ENCODE data around the gene DAP3. TPM values are rescaled to one million over a fixed set of nuclear protein-coding genes. Genes with fewer than 3 reads are reported as not detected.
A peak's percentile ranks its signal among the peaks of the same experiment; 100 is the strongest.

Gene DAP3
- total and polyA plus RNA-seq, 9 of the 15 experiments (the other 6 are each of a cell fraction or from before 2014, with no cell fraction given) = 155 to 484 (median 298) TPM

GRCh38 chr1:155745284-155746228, 56.7 kb downstream of the DAP3 start (continued):
- TF ChIP-seq ARID4B (CRISPR knock-in tag; IDR thresholded peaks at IDR 0.05) = peak; percentile 68; the same call in 1 of the 2 replicates
- TF ChIP-seq FOXK2 (conservative IDR thresholded peaks at IDR 0.05 in 1 of 2, IDR thresholded peaks at IDR 0.05 in 1 of 2; ENCODE audit: low read depth in 2 of 2) = 0 out of 4 replicates have a peak, but pooled peaks have one; percentile 14 to 48
- TF ChIP-seq SMAD4 (CRISPR knock-in tag; conservative IDR thresholded peaks at IDR 0.05) = peak; percentile 65
- peak; percentile 70 for TF ChIP-seq CREM (IDR thresholded peaks at IDR 0.05; ENCODE audit: low read depth)
- peak; percentile 93 for TF ChIP-seq EP400 (IDR thresholded peaks at IDR 0.05)
- TF ChIP-seq, protein P1, sequence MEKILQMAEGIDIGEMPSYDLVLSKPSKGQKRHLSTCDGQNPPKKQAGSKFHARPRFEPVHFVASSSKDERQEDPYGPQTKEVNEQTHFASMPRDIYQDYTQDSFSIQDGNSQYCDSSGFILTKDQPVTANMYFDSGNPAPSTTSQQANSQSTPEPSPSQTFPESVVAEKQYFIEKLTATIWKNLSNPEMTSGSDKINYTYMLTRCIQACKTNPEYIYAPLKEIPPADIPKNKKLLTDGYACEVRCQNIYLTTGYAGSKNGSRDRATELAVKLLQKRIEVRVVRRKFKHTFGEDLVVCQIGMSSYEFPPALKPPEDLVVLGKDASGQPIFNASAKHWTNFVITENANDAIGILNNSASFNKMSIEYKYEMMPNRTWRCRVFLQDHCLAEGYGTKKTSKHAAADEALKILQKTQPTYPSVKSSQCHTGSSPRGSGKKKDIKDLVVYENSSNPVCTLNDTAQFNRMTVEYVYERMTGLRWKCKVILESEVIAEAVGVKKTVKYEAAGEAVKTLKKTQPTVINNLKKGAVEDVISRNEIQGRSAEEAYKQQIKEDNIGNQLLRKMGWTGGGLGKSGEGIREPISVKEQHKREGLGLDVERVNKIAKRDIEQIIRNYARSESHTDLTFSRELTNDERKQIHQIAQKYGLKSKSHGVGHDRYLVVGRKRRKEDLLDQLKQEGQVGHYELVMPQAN (IDR thresholded peaks at IDR 0.05; ENCODE audit: borderline replicate concordance) = 0 out of 2 replicates have a peak, but pooled peaks have one; percentile 42
- peak; percentile 31 for TF ChIP-seq HDAC3 (IDR thresholded peaks at IDR 0.05; ENCODE audit: borderline replicate concordance, partially characterized antibody)
- TF ChIP-seq SMARCA4 (IDR thresholded peaks at IDR 0.05) = peak; percentile 85
- TF ChIP-seq, protein P2, sequence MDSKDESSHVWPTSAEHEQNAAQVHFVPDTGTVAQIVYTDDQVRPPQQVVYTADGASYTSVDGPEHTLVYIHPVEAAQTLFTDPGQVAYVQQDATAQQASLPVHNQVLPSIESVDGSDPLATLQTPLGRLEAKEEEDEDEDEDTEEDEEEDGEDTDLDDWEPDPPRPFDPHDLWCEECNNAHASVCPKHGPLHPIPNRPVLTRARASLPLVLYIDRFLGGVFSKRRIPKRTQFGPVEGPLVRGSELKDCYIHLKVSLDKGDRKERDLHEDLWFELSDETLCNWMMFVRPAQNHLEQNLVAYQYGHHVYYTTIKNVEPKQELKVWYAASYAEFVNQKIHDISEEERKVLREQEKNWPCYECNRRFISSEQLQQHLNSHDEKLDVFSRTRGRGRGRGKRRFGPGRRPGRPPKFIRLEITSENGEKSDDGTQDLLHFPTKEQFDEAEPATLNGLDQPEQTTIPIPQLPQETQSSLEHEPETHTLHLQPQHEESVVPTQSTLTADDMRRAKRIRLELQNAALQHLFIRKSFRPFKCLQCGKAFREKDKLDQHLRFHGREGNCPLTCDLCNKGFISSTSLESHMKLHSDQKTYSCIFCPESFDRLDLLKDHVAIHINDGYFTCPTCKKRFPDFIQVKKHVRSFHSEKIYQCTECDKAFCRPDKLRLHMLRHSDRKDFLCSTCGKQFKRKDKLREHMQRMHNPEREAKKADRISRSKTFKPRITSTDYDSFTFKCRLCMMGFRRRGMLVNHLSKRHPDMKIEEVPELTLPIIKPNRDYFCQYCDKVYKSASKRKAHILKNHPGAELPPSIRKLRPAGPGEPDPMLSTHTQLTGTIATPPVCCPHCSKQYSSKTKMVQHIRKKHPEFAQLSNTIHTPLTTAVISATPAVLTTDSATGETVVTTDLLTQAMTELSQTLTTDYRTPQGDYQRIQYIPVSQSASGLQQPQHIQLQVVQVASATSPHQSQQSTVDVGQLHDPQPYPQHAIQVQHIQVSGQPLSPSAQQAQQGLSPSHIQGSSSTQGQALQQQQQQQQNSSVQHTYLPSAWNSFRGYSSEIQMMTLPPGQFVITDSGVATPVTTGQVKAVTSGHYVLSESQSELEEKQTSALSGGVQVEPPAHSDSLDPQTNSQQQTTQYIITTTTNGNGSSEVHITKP (IDR thresholded peaks at IDR 0.05; ENCODE audit: partially characterized antibody) = peak; percentile 13
- TF ChIP-seq ZZZ3 (IDR thresholded peaks at IDR 0.05) = peak; percentile 19; the same call in 1 of the 2 replicates
- peak in 1 of 2 experiments; percentile 23; a peak in 1 of 4 replicates for TF ChIP-seq RAD21 (CRISPR knock-in tag; conservative IDR thresholded peaks at IDR 0.05 in 1 of 2, IDR thresholded peaks at IDR 0.05 in 1 of 2)
- peak in 1 of 2 experiments; percentile 39; a peak in 1 of 4 replicates for TF ChIP-seq NONO (IDR thresholded peaks at IDR 0.05; ENCODE audit: low read depth in 2 of 2, low read length in 1 of 2)
- peak; percentile 58 for TF ChIP-seq GMEB1 (CRISPR knock-in tag; IDR thresholded peaks at IDR 0.05)
